ENCODE results near the gene IQCC.

IQCC gene

GRCh38 chr1:32256473-32257226 is 51.2 kb downstream of the IQCC start:
- DNase-seq (ENCODE audit: low read depth in 2 of 2): no peak

GRCh38 chr1:32257227-32257508 is 51.7 kb downstream of the IQCC start:
- no peak for DNase-seq (ENCODE audit: low read depth in 2 of 2)

Data from stimulated activated CD4-positive, alpha-beta T cell treated with anti-CD3 and anti-CD28 coated beads, Interleukin-1b, Interleukin-23, amount 100 ng/mL, for 1 hour (primary cell).